HepG2 (cell line): ENCODE data around the gene BTF3L4. TPM values are rescaled to one million over a fixed set of nuclear protein-coding genes. Genes with fewer than 3 reads are reported as not detected.

Experiments used
- ATAD3A ChIP-seq: sonication (generic); formaldehyde crosslinking; IDR thresholded peaks from 2 replicates; pipeline ENCODE4 v1.4.0; 2020; ENCODE audit warnings: missing genetic modification reagents
- HOXA7 ChIP-seq: sonication (generic); formaldehyde crosslinking; IDR thresholded peaks from 2 replicates; pipeline ENCODE4 v1.8.1; 2022; ENCODE audit warnings: mild to moderate bottlenecking, missing genetic modification reagents, moderate library complexity
- NFRKB ChIP-seq: fragments of 450-650 bp; IDR thresholded peaks from 2 replicates; pipeline ENCODE4 v1.6.1; 2017
- ZNF12 ChIP-seq: sonication (generic); formaldehyde crosslinking; IDR thresholded peaks from 2 replicates; pipeline ENCODE4 v1.5.0; 2020; ENCODE audit warnings: missing genetic modification reagents
- ZNF564 ChIP-seq: sonication (generic); formaldehyde crosslinking; IDR thresholded peaks from 2 replicates; pipeline ENCODE4 v1.8.1; 2023; ENCODE audit warnings: mild to moderate bottlenecking, missing genetic modification reagents
- ZNF607 ChIP-seq: sonication (generic); formaldehyde crosslinking; IDR thresholded peaks from 2 replicates; pipeline ENCODE4 v1.5.1; 2020; ENCODE audit warnings: missing genetic modification reagents, mild to moderate bottlenecking, borderline replicate concordance
- ZNF615 ChIP-seq: sonication (generic); formaldehyde crosslinking; IDR thresholded peaks from 2 replicates; pipeline ENCODE4 v1.5.0; 2020; ENCODE audit warnings: mild to moderate bottlenecking, missing genetic modification reagents, borderline replicate concordance
- ZNF709 ChIP-seq: sonication (generic); formaldehyde crosslinking; IDR thresholded peaks from 2 replicates; pipeline ENCODE4 v1.5.0; 2020; ENCODE audit warnings: mild to moderate bottlenecking, missing genetic modification reagents
- ZNF761 ChIP-seq: sonication (generic); formaldehyde crosslinking; conservative IDR thresholded peaks from 2 replicates; pipeline ENCODE4 v1.4.0; 2020; ENCODE audit warnings: mild to moderate bottlenecking, missing genetic modification reagents
- polyA plus RNA-seq, 8 experiments: library from polyadenylated mRNA; depleted of rRNA in 3 of 8; stranded (reverse) in 7 of 8; unstranded in 1 of 8; fragments of >200 nt; fragmentation: Illumina TruSeq in 4 of 8; extraction: Trizol in 4 of 8; gene quantifications; 2 replicates each; pipeline versions ENCODE4 v1.2.1 to v1.2.3, GENCODE V29; 2011 to 2016; ENCODE audit warnings: low read depth in 4 of 8, missing spikeins in 1 of 8, mixed read lengths in 1 of 8; ENCODE audit not compliant: insufficient read depth in 1 of 8
- total RNA-seq, 5 experiments: library from RNA; depleted of rRNA; stranded (reverse); fragments of >200 nt; fragmentation: Illumina TruSeq; extraction: Trizol; gene quantifications; 2 replicates each; pipeline ENCODE4 v1.2.3, GENCODE V29; 2016; ENCODE audit warnings: low read depth in 1 of 5
- TF ChIP-seq, protein P1 (sequence below): sonication (generic); formaldehyde crosslinking; IDR thresholded peaks from 2 replicates; pipeline ENCODE4 v1.4.0; 2020; ENCODE audit warnings: mild to moderate bottlenecking, missing genetic modification reagents
- TF ChIP-seq, protein P2 (sequence below): sonication (generic); formaldehyde crosslinking; IDR thresholded peaks from 2 replicates; pipeline ENCODE4 v1.5.1; 2020; ENCODE audit warnings: mild to moderate bottlenecking, missing genetic modification reagents

The BTF3L4 gene
- total and polyA plus RNA-seq, 2 of the 13 experiments (the other 11 are each of a cell fraction or from before 2014, with no cell fraction given), result 59.0 to 74.3 TPM

DNA sequence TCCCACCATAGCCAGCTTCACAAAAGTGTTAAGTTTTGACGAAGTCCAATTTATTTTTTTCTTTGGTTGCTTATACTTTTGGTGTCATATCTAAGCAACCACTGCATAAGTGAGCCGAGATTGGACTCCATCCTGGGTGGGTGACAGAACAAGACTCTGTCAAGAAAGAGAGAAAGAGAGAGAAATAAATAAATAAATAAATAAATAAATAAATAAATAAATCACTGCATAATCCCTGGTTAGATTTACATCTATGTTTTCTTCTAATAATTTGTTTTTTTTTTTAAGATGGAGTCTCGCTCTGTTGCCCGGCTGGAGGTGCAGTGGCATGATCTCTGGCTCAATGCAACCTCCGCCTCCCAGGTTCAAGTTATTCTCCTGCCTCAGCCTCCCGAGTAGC is 67.5 kb downstream of the BTF3L4 start (continued):
- TF ChIP-seq, protein P1, sequence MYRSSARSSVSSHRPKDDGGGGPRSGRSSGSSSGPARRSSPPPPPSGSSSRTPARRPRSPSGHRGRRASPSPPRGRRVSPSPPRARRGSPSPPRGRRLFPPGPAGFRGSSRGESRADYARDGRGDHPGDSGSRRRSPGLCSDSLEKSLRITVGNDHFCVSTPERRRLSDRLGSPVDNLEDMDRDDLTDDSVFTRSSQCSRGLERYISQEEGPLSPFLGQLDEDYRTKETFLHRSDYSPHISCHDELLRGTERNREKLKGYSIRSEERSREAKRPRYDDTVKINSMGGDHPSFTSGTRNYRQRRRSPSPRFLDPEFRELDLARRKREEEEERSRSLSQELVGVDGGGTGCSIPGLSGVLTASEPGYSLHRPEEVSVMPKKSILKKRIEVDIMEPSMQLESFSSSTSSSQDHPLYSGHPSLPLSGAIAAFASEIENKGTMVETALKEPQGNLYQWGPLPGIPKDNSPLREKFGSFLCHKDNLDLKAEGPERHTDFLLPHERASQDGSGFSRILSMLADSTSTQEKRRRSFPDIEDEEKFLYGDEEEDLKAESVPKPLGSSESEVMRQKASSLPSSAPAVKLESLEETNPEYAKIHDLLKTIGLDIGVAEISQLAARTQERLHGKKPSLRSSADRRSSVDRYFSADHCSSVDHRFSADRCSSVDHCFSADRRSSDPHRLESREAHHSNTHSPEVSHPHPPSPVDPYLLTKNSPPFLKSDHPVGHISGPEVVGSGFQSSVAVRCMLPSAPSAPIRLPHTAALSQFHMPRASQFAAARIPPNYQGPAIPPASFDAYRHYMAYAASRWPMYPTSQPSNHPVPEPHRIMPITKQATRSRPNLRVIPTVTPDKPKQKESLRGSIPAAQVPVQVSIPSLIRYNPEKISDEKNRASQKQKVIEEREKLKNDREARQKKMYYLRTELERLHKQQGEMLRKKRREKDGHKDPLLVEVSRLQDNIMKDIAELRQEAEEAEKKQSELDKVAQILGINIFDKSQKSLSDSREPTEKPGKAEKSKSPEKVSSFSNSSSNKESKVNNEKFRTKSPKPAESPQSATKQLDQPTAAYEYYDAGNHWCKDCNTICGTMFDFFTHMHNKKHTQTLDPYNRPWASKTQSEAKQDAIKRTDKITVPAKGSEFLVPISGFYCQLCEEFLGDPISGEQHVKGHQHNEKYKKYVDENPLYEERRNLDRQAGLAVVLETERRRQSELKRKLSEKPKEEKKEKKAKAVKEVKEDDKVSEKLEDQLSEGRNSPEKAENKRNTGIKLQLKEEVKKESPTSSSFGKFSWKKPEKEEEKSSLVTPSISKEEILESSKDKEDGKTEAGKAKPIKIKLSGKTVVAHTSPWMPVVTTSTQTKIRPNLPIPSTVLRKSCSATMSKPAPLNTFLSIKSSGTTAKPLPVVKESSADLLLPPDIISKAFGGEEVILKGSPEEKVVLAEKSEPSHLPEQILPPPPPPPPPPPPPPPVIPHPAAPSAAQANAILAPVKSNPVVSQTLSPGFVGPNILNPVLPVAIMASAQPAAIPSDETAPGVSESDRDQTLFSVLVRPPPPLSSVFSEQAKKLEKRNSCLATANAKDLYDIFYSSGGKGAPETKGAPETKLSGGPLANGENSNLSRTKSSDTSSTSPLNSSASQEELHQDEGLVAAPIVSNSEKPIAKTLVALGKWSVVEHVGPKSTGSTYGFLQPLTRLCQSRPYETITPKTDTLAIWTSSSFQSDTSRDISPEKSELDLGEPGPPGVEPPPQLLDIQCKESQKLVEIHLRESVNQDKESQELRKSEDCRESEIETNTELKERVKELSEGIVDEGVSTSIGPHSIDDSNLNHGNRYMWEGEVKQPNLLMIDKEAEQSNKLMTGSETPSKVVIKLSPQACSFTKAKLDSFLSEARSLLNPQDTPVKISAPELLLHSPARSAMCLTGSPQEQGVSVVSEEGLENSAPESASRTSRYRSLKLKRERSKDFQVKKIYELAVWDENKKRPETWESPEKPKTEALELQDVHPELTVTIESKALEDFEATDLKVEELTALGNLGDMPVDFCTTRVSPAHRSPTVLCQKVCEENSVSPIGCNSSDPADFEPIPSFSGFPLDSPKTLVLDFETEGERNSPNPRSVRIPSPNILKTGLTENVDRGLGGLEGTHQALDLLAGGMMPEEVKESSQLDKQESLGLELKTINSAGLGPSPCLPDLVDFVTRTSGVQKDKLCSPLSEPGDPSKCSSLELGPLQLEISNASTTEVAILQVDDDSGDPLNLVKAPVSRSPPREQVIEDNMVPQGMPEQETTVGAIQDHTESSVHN (CRISPR knock-in tag), result no peak
- TF ChIP-seq ATAD3A (no peak), ZNF564 (CRISPR knock-in tag) (no peak), ZNF761 (CRISPR knock-in tag) (no peak), HOXA7 (CRISPR knock-in tag) (no peak), ZNF615 (CRISPR knock-in tag) (no peak), ZNF709 (CRISPR knock-in tag) (no peak), ZNF607 (CRISPR knock-in tag) (no peak), ZNF12 (CRISPR knock-in tag) (no peak), NFRKB (no peak)
- TF ChIP-seq, protein P2, sequence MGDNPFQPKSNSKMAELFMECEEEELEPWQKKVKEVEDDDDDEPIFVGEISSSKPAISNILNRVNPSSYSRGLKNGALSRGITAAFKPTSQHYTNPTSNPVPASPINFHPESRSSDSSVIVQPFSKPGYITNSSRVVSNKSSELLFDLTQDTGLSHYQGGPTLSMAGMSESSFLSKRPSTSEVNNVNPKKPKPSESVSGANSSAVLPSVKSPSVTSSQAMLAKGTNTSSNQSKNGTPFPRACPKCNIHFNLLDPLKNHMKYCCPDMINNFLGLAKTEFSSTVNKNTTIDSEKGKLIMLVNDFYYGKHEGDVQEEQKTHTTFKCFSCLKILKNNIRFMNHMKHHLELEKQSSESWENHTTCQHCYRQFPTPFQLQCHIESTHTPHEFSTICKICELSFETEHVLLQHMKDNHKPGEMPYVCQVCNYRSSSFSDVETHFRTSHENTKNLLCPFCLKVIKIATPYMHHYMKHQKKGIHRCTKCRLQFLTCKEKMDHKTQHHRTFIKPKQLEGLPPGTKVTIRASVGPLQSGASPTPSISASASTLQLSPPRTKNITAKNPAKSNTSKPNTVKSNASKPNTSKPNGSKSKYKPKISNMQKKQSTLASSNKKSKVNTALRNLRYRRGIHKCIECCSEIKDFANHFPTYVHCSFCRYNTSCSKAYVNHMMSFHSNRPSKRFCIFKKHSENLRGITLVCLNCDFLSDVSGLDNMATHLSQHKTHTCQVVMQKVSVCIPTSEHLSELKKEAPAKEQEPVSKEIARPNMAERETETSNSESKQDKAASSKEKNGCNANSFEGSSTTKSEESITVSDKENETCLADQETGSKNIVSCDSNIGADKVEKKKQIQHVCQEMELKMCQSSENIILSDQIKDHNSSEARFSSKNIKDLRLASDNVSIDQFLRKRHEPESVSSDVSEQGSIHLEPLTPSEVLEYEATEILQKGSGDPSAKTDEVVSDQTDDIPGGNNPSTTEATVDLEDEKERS (CRISPR knock-in tag), result no peak
